Activated CD4-positive, alpha-beta T cell treated with anti-CD3 and anti-CD28 coated beads for 4 hours (primary cell): ENCODE measurements around the gene PCDHB11.
A peak's percentile ranks its signal among the peaks of the same experiment; 100 is the strongest.
"Not testable (repeated sequence)": the region's sequence is repeated elsewhere in the genome, so short reads cannot be mapped to it uniquely, and the experiment has no call there.

ENCODE experiments used
- DNase-seq, 2 donors: peaks; one replicate each; pipeline ENCODE4 v3.0.0-alpha.2; 2020

Gene PCDHB11

GRCh38 chr5:141199359-141200235 lies at the start of gene PCDHB11:
Gene PCDHB11 (plus strand): TSS chr5:141199627. CDS start chr5:141199775, 148 bp downstream.
- DNase-seq = no peak

GRCh38 chr5:141149812-141150211 lies 49.6 kb upstream of the PCDHB11 start, which contains the start of gene PCDHB6:
Gene PCDHB6 (plus strand): TSS chr5:141150057. CDS start chr5:141150258, 201 bp downstream.
- DNase-seq = no peak

GRCh38 chr5:141150224-141150992 lies 49.0 kb upstream of the PCDHB11 start:
- DNase-seq = no peak

GRCh38 chr5:141150993-141151325 lies 48.5 kb upstream of the PCDHB11 start:
- DNase-seq = no peak

- DNase-seq = not testable (repeated sequence)
Measured at GRCh38 chr5:141151632-141152031, 47.8 kb upstream of the PCDHB11 start.

- DNase-seq = not testable (repeated sequence)
Measured at GRCh38 chr5:141152096-141152495, 47.3 kb upstream of the PCDHB11 start.

GRCh38 chr5:141155540-141156374 lies 43.7 kb upstream of the PCDHB11 start:
- no peak for DNase-seq

GRCh38 chr5:141157356-141157755 lies 42.1 kb upstream of the PCDHB11 start:
- not testable (repeated sequence) for DNase-seq

- DNase-seq = not testable (repeated sequence)
Measured at GRCh38 chr5:141157901-141158300, 41.5 kb upstream of the PCDHB11 start.

GRCh38 chr5:141172381-141173204 lies 26.8 kb upstream of the PCDHB11 start, which contains the start of gene PCDHB7:
Gene PCDHB7 (plus strand): TSS chr5:141172644. CDS start chr5:141172836, 192 bp downstream.
- DNase-seq = no peak

- DNase-seq = not testable (repeated sequence)
Measured at GRCh38 chr5:141174291-141175104, 24.9 kb upstream of the PCDHB11 start.

GRCh38 chr5:141175933-141176332 lies 23.5 kb upstream of the PCDHB11 start:
- no peak for DNase-seq

GRCh38 chr5:141177577-141178191 lies 21.7 kb upstream of the PCDHB11 start, which contains the start of gene PCDHB8:
Gene PCDHB8 (plus strand): TSS chr5:141177790. CDS start chr5:141178035, 245 bp downstream.
- DNase-seq = not testable (repeated sequence)

- DNase-seq = not testable (repeated sequence)
Measured at GRCh38 chr5:141179371-141179770, 20.1 kb upstream of the PCDHB11 start.

GRCh38 chr5:141179876-141180275 lies 19.6 kb upstream of the PCDHB11 start:
- DNase-seq = not testable (repeated sequence)

- DNase-seq = no peak
Measured at GRCh38 chr5:141180313-141180712, 19.1 kb upstream of the PCDHB11 start.

- DNase-seq = no peak
Measured at GRCh38 chr5:141182248-141182647, 17.2 kb upstream of the PCDHB11 start, which contains the start of gene PCDHB16. Gene PCDHB16 (plus strand): TSS chr5:141182387. CDS start chr5:141182560, 173 bp downstream.

- DNase-seq = not testable (repeated sequence)
Measured at GRCh38 chr5:141184117-141184855, 15.1 kb upstream of the PCDHB11 start.

GRCh38 chr5:141186897-141187512 lies 12.4 kb upstream of the PCDHB11 start, which contains the start of gene PCDHB9:
Gene PCDHB9 (plus strand): TSS chr5:141187161. CDS start chr5:141187319, 158 bp downstream.
- DNase-seq = peak in 1 of 2 donors; percentile 7
